Myometrial cell (primary cell): ENCODE data around the gene QKI. TPM values are rescaled to one million over a fixed set of nuclear protein-coding genes. Genes with fewer than 3 reads are reported as not detected.

Experiments
- total RNA-seq: library from RNA; depleted of rRNA; stranded (reverse); fragments of >200 nt; gene quantifications from 2 replicates; pipeline ENCODE4 v1.2.3, GENCODE V29; 2015

QKI gene
- 76.4 and 88.1 TPM in 2 replicates for total RNA-seq

DNA sequence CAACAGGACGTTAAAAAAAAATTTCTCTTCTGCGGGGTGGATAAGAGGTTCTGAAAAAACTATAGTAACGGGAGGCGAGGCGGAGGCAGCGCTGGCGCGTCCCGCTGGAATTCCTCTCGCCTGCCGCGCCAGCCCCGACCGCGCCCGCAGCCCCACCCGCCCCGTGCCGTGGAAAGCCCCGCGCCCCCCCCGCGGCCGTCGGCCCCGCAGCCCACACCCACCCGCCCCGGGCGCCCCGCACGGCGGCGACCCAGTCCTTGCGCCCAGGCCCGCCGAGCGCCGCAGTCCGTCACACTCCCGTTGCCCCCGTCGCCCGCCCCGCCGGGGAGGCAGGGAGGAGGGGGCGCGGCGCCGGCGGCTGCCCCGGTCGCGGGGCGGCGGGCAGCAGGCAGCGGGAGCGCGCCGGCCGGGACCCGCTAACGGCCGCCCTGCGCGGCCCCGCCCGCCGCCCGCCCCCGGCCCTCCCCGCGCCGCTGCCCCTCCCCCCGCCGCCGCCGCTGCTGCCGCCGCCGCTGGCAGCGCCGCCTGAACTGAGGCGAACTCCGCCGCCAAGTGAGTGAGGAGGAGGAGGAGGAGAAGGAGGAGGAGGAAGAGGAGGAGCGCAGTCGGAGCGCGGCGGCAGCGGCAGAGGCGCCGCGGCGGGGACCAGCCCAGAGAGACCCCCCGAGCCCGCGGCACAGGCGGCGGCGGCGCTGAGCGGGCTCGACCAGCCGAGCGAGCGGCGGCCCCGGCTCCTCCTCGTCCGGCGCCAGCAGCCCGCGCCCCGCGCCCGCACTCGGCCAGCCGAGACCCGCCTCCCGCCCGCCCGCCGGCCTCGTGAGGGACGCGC is at the start of gene QKI:
QKI (plus strand) TSS at position 602 of the 829 bp plus-strand sequence. CDS start 476 bp downstream, outside the sequence.

